T-cell (primary cell): ENCODE data around the gene MAP2K1. TPM values are rescaled to one million over a fixed set of nuclear protein-coding genes. Genes with fewer than 3 reads are reported as not detected.
A peak's percentile ranks its signal among the peaks of the same experiment; 100 is the strongest.
"Not testable (repeated sequence)": the region's sequence is repeated elsewhere in the genome, so short reads cannot be mapped to it uniquely, and the experiment has no call there.

Experiments used
- ATAC-seq, 4 experiments: fragments of 200-7000 bp in 3 of 4; fragments of 150-1000 bp in 1 of 4; cut with Tn5 transposase; replicated peaks in 1 of 4; 1 replicate in 3 of 4; 2 replicates in 1 of 4; pipeline ENCODE4 v1.10.0; 2021; ENCODE audit warnings: moderate library complexity in 3 of 4, mild to moderate bottlenecking in 2 of 4, moderate number of reproducible peaks in 1 of 4
- CTCF ChIA-PET, 2 donors: fragments of 300-600 bp; sonication (Branson Sonifier 250); formaldehyde crosslinking; loops; one replicate each; lab custom pipeline; 2022; ENCODE audit warnings: antibody characterized with exemption in 2 of 2; lab: Charles Lee
- POLR2A ChIA-PET, 2 donors: fragments of 300-600 bp; sonication (Branson Sonifier 250); formaldehyde crosslinking; loops; one replicate each; lab custom pipeline; 2022; ENCODE audit warnings: antibody characterized with exemption in 2 of 2; lab: Charles Lee
- DNase-seq, 35 experiments: peaks; one replicate each; pipeline versions ENCODE4 v3.0.0 to v3.0.0-alpha.2; 2013 to 2023
- H3K27ac ChIP-seq: one replicate; pipeline ENCODE4 v1.5.1; 2013; ENCODE audit warnings: low read length
- H3K27me3 ChIP-seq, 2 experiments: replicated peaks in 1 of 2; 1 replicate in 1 of 2; 2 replicates in 1 of 2; pipeline versions ENCODE4 v1.6.1 to v1.7.0; 2013; ENCODE audit warnings: low read length in 1 of 2, mixed read lengths in 1 of 2; ENCODE audit not compliant: control insufficient read depth in 2 of 2, insufficient read depth in 2 of 2; ENCODE audit errors: extremely low read depth in 1 of 2
- H3K36me3 ChIP-seq, 2 donors: 1 replicate in 1 of 2; 2 replicates in 1 of 2; pipeline versions ENCODE4 v1.6.1 to v1.7.0; 2013; ENCODE audit warnings: low read length in 1 of 2; ENCODE audit not compliant: control insufficient read depth in 2 of 2, insufficient read depth in 1 of 2; ENCODE audit errors: extremely low read depth in 1 of 2
- H3K4me1 ChIP-seq, 2 experiments: 1 replicate in 1 of 2; 2 replicates in 1 of 2; pipeline versions ENCODE4 v1.6.1 to v1.7.0; 2013; ENCODE audit warnings: low read length in 2 of 2, mixed read lengths in 1 of 2; ENCODE audit not compliant: insufficient read depth in 2 of 2, control insufficient read depth in 1 of 2; ENCODE audit errors: extremely low read depth in 1 of 2
- H3K4me3 ChIP-seq, 2 donors: 1 replicate in 1 of 2; 2 replicates in 1 of 2; pipeline versions ENCODE4 v1.5.1 to v1.7.0; 2013; ENCODE audit warnings: mild to moderate bottlenecking in 2 of 2, low read length in 1 of 2, moderate library complexity in 1 of 2; ENCODE audit not compliant: control insufficient read depth in 1 of 2; ENCODE audit errors: extremely low read depth in 1 of 2
- H3K9me3 ChIP-seq: 2 replicates; pipeline ENCODE4 v1.7.0; 2013
- H3K27ac Mint-ChIP-seq, 2 donors: one replicate each; pipeline ENCODE4 v1.8.0; 2020 to 2021; ENCODE audit warnings: mild to moderate bottlenecking in 2 of 2, mixed read lengths in 2 of 2
- H3K27me3 Mint-ChIP-seq, 2 donors: one replicate each; pipeline ENCODE4 v1.8.0; 2021 to 2022; ENCODE audit warnings: mixed read lengths in 2 of 2
- H3K36me3 Mint-ChIP-seq: one replicate; pipeline ENCODE4 v1.8.0; 2021; ENCODE audit warnings: mixed read lengths
- H3K4me1 Mint-ChIP-seq, 3 donors: one replicate each; pipeline ENCODE4 v1.8.0; 2020 to 2022; ENCODE audit warnings: mixed read lengths in 3 of 3, mild to moderate bottlenecking in 1 of 3
- H3K4me3 Mint-ChIP-seq, 3 donors: one replicate each; pipeline ENCODE4 v1.8.0; 2020 to 2022; ENCODE audit warnings: mild to moderate bottlenecking in 3 of 3, mixed read lengths in 3 of 3, moderate library complexity in 3 of 3
- H3K9me3 Mint-ChIP-seq, 3 donors: one replicate each; pipeline ENCODE4 v1.8.0; 2020 to 2022; ENCODE audit warnings: mixed read lengths in 3 of 3
- WGBS: methylation state at CpG from one replicate; pipeline ENCODE4 v1.1.5; 2013; ENCODE audit warnings: missing lambda C conversion rate; ENCODE audit not compliant: insufficient coverage; 5-methylcytosine and 5-hydroxymethylcytosine counted together
- total RNA-seq, 35 experiments: library from RNA in 6 of 35; stranded (reverse) in 6 of 35; fragments of 120-200 nt in 1 of 35; gene quantifications; one replicate each; pipeline versions ENCODE4 v1.2.1 to v1.2.4 and lab custom pipeline; 2013 to 2026

Gene MAP2K1
- total RNA-seq, 5 donors from 2014 or later (not counting 1 experiment from before 2014, with no cell fraction given) = 38.7 to 62.8 (median 49.4) TPM

DNA sequence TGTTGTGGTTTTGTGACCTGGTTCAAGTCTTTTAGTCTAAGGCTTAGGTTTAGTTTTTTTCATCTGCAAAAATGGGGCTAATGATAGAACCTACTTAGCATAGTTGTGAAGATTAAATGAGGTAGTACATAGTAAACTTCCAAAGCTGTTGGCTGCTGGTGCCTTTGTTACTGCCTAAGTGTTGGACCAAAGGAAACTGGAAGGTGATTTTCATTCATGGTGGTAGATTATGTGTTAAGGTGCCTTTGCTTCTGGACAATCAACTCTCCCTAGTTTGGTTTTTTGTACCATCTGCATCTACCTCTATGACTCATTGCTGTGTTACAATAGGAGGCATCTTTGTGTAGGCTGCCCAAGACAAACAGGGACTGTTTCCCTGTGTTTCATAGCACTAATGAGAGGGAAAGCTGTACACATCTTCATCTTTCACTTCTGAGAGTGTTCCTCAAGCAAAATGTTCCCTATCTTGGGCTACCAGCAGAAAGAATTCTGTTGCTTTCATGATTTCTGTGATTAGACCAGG lies 3.2 kb downstream of the MAP2K1 start:
- H3K27me3 Mint-ChIP-seq = no peaks in the 10 kb centered on the region
- POLR2A ChIA-PET = no interaction called here
- Histone ChIP-seq H3K4me3 (no peak overlapping the region), H3K4me1 (peaks cover 43 to 77% of the 10 kb centered on the region in 2 experiments), H3K27ac (peak overlapping the region; percentile 66), H3K27me3 (no peaks in the 10 kb centered on the region), H3K36me3 (peaks cover 0 to 3% of the 10 kb centered on the region in 2 donors), H3K9me3 (no peaks in the 10 kb centered on the region)
- DNase-seq (no peak), ATAC-seq (no peak)
- H3K27ac Mint-ChIP-seq = peak overlapping the region; percentile 94 to 97
- H3K36me3 Mint-ChIP-seq = peaks cover 13% of the 10 kb centered on the region
- H3K4me3 Mint-ChIP-seq = peak overlapping the region; percentile 32 to 92 (median 87)
- peaks cover 0 to 5% (median 0%) of the 10 kb centered on the region in 3 donors for H3K9me3 Mint-ChIP-seq
- H3K4me1 Mint-ChIP-seq = peaks cover 77 to 87% (median 84%) of the 10 kb centered on the region in 3 donors
- CTCF ChIA-PET = interaction anchor here in 1 of 2 donors (0.7 kb wide), 1 partner anchor 36 kb away, joined by 6 read pairs; no protein-coding TSS in a partner anchor

DNA sequence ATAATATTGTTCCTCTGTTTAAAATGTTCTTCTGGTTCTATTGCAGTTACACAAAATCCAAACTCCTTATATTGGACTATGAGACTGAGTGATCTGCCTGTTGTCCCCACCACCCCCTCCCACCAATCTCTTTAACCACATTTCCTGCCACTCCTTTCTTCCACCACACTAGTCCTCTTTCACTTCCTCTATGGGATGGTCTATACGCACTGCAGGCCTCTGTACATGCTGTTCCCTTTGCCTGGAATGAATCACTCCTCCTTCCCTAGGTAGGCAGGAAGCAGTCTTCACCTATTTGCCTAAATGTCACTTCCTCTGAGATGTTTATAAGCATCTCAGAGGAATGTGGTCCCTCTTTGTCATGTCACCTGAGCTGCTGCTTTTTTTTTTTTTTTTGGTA lies 4.0 kb downstream of the MAP2K1 start:
- Mint-ChIP-seq H3K9me3 (peaks cover 0 to 5% (median 0%) of the 10 kb centered on the region in 3 donors), H3K27me3 (no peaks in the 10 kb centered on the region), H3K27ac (peak overlapping the region; percentile 94 to 97), H3K36me3 (peaks cover 11% of the 10 kb centered on the region), H3K4me3 (peak overlapping the region; percentile 35 to 92 (median 47)), H3K4me1 (peaks cover 81 to 89% (median 86%) of the 10 kb centered on the region in 3 donors)
- peak overlapping the region; percentile 0 to 17 for H3K4me3 ChIP-seq
- peaks cover 0 to 3% of the 10 kb centered on the region in 2 donors for H3K36me3 ChIP-seq
- CTCF ChIA-PET = no interaction called here
- H3K9me3 ChIP-seq = no peaks in the 10 kb centered on the region
- ATAC-seq (no peak), DNase-seq (peak in 4 of 35 experiments; percentile 15 to 52 (median 35))
- POLR2A ChIA-PET = interaction anchor here in 1 of 2 donors (0.6 kb wide), 1 partner anchor 14 kb away, joined by 4 read pairs; no protein-coding TSS in a partner anchor
- whole genome bisulfite sequencing = no CpG with 5 or more reads among the region's 1 CpG
- peaks cover 47 to 80% of the 10 kb centered on the region in 2 experiments for H3K4me1 ChIP-seq
- no peaks in the 10 kb centered on the region for H3K27me3 ChIP-seq
- H3K27ac ChIP-seq = peak overlapping the region; percentile 66

DNA sequence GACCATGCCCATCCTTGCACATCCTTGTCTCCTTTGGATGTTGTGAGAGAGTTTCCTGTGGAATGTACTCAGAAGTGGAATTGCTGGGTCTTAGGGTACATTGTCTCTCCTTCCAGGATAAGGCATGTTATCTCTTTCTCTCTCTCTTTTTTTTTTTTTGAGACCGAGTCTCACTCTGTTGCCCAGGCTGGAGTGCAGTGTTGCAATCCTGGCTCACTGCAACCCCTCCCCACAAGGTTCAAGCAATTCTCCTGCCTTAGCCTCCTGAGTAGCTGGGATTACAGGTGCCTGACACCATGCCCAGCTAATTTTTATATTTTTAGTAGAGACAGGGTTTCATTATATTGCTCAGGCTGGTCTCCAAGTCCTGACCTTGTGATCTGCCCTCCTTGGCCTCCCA lies 6.3 kb downstream of the MAP2K1 start:
- WGBS = no CpG with 5 or more reads among the region's 1 CpG
- H3K36me3 ChIP-seq, CTCF ChIA-PET, H3K4me3 ChIP-seq, ATAC-seq, H3K9me3 ChIP-seq, POLR2A ChIA-PET, H3K9me3 Mint-ChIP-seq, H3K27me3 Mint-ChIP-seq, H3K27me3 ChIP-seq, DNase-seq: not testable (repeated sequence)
- Histone ChIP-seq H3K4me1 (peaks cover 44 to 79% of the 10 kb centered on the region in 2 experiments), H3K27ac (peak overlapping the region; percentile 48)
- H3K4me3 Mint-ChIP-seq = peak overlapping the region in 1 of 3 donors; percentile 92
- H3K36me3 Mint-ChIP-seq = peaks cover 17% of the 10 kb centered on the region
- peaks cover 85 to 93% (median 91%) of the 10 kb centered on the region in 3 donors for H3K4me1 Mint-ChIP-seq
- peak overlapping the region; percentile 76 to 87 for H3K27ac Mint-ChIP-seq

DNA sequence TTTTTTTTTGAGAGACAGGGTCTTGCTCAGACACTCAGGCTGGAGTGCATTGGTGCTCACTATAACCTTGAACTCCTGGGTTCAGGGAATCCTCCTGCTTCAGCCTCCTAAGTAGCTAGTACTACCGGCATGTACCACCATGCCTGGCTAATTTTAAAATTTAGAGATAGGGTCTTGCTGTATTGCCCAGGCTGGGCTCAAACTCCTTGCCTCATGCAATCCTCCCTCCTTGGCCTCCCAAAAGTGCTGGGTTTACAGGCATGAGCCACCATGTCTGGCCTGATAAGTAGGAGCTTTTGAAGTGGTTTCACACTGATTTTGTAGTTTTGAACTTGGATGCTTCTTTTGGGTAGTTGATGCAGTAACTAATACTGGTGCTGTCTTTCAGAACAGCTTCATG lies 7.8 kb downstream of the MAP2K1 start:
- H3K9me3 ChIP-seq = no peaks in the 10 kb centered on the region
- H3K4me1 ChIP-seq = peaks cover 37 to 72% of the 10 kb centered on the region in 2 experiments
- no peak overlapping the region for H3K27ac ChIP-seq
- peak overlapping the region; percentile 76 to 87 for H3K27ac Mint-ChIP-seq
- H3K4me1 Mint-ChIP-seq = peaks cover 81 to 84% (median 82%) of the 10 kb centered on the region in 3 donors
- no CpG with 5 or more reads among the region's 1 CpG for WGBS
- CTCF ChIA-PET = no interaction called here
- H3K4me3 Mint-ChIP-seq = peak overlapping the region in 1 of 3 donors; percentile 48
- peaks cover 19% of the 10 kb centered on the region for H3K36me3 Mint-ChIP-seq
- no peak for DNase-seq
- no peak overlapping the region for H3K4me3 ChIP-seq
- H3K27me3 Mint-ChIP-seq = no peaks in the 10 kb centered on the region
- POLR2A ChIA-PET = no interaction called here
- peaks cover 0 to 5% (median 0%) of the 10 kb centered on the region in 3 donors for H3K9me3 Mint-ChIP-seq
- H3K36me3 ChIP-seq = peaks cover 0 to 6% of the 10 kb centered on the region in 2 donors
- ATAC-seq = no peak
- no peaks in the 10 kb centered on the region for H3K27me3 ChIP-seq

DNA sequence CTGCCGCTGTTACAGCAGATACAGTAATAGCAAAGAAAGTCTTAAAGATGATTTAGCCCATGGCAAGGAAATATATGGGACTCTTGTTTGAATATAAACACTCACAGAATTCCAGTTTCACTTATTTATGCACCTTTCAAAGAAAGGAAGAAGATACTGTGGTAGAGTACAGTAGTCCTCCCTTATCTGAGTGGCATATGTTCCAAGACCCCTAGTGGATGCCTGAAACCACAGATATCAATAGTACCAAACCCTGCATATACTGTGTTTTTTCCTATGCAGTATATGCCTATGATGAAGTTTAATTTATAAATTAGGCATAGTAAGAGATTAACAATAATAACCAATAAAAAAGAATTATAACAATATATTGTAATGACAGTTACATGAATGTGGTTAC lies 8.2 kb downstream of the MAP2K1 start:
- Histone ChIP-seq H3K4me1 (peaks cover 37 to 67% of the 10 kb centered on the region in 2 experiments), H3K27ac (no peak overlapping the region), H3K4me3 (no peak overlapping the region), H3K9me3 (no peaks in the 10 kb centered on the region), H3K27me3 (no peaks in the 10 kb centered on the region), H3K36me3 (peaks cover 0 to 6% of the 10 kb centered on the region in 2 donors)
- peaks cover 77 to 81% (median 78%) of the 10 kb centered on the region in 3 donors for H3K4me1 Mint-ChIP-seq
- no CpG with 5 or more reads among the region's 1 CpG for WGBS
- peaks cover 0 to 5% (median 0%) of the 10 kb centered on the region in 3 donors for H3K9me3 Mint-ChIP-seq
- ATAC-seq (no peak), DNase-seq (no peak)
- ChIA-PET POLR2A (no interaction called here), CTCF (no interaction called here)
- peaks cover 19% of the 10 kb centered on the region for H3K36me3 Mint-ChIP-seq
- peak overlapping the region in 1 of 3 donors; percentile 48 for H3K4me3 Mint-ChIP-seq
- H3K27me3 Mint-ChIP-seq = no peaks in the 10 kb centered on the region
- peak overlapping the region; percentile 76 to 87 for H3K27ac Mint-ChIP-seq

DNA sequence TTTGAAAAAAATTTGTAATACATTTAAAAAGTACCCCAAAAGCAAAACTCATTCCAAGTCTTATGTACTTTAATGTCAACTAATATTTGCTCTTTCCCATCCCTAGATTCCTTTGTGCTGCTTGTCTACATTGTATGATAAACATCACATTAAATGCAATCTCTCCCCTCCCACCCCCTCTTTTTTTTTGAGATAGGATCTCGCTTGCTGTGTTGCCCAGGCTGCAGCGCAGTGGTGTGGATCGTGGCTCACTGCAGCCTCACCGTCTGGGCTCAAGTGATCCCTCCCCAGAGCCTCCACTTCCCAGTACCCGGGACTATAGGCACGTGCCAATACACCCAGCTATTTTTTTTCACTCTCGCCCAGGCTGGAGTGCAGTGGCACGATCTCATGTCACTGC lies 12.6 kb downstream of the MAP2K1 start:
- H3K27ac Mint-ChIP-seq = no peak overlapping the region
- H3K27me3 ChIP-seq = no peaks in the 10 kb centered on the region
- peaks cover 0 to 7% of the 10 kb centered on the region in 2 donors for H3K36me3 ChIP-seq
- no peak overlapping the region for H3K4me3 ChIP-seq
- DNase-seq (no peak), ATAC-seq (no peak)
- 89% methylated on average over 5 of the region's 8 CpGs for WGBS
- H3K4me3 Mint-ChIP-seq = no peak overlapping the region
- ChIA-PET POLR2A (no interaction called here), CTCF (no interaction called here)
- peaks cover 79 to 82% (median 81%) of the 10 kb centered on the region in 3 donors for H3K4me1 Mint-ChIP-seq
- H3K27me3 Mint-ChIP-seq = no peaks in the 10 kb centered on the region
- H3K4me1 ChIP-seq = peaks cover 51 to 52% of the 10 kb centered on the region in 2 experiments
- no peaks in the 10 kb centered on the region for H3K9me3 Mint-ChIP-seq
- no peak overlapping the region for H3K27ac ChIP-seq
- no peaks in the 10 kb centered on the region for H3K9me3 ChIP-seq
- peaks cover 15% of the 10 kb centered on the region for H3K36me3 Mint-ChIP-seq
